HepG2 (cell line): ENCODE data around the gene NRSN2. TPM values are rescaled to one million over a fixed set of nuclear protein-coding genes. Genes with fewer than 3 reads are reported as not detected.

Experiments used
- CENPX ChIP-seq: sonication (generic); formaldehyde crosslinking; IDR thresholded peaks from 2 replicates; pipeline ENCODE4 v1.9.0; 2021; ENCODE audit warnings: mild to moderate bottlenecking, missing genetic modification reagents, moderate library complexity
- FOSL2 ChIP-seq: sonication (generic); formaldehyde crosslinking; IDR thresholded peaks from 2 replicates; pipeline ENCODE4 v1.4.0; 2020; ENCODE audit warnings: missing genetic modification reagents
- HBP1 ChIP-seq: IDR thresholded peaks from 2 replicates; pipeline ENCODE4 v1.6.1; 2016; ENCODE audit warnings: low read depth, control low read depth
- MZF1 ChIP-seq: sonication (generic); formaldehyde crosslinking; IDR thresholded peaks from 2 replicates; pipeline ENCODE4 v1.8.1; 2023; ENCODE audit warnings: mild to moderate bottlenecking, missing genetic modification reagents, borderline replicate concordance
- PBX2 ChIP-seq: IDR thresholded peaks from 2 replicates; pipeline ENCODE4 v1.6.1; 2016; ENCODE audit warnings: control low read depth
- POLR2G ChIP-seq: fragments of 200-400 bp; formaldehyde crosslinking; IDR thresholded peaks from 2 replicates; pipeline ENCODE4 v1.6.1; 2018; ENCODE audit warnings: mild to moderate bottlenecking, low read depth, low read length, moderate library complexity
- RAD21 ChIP-seq: fragments of 450-650 bp; formaldehyde crosslinking; IDR thresholded peaks from 2 replicates; pipeline ENCODE4 v1.5.0; 2020; ENCODE audit warnings: mild to moderate bottlenecking
- RBFOX2 ChIP-seq: fragments of 200-400 bp; formaldehyde crosslinking; IDR thresholded peaks from 2 replicates; pipeline ENCODE4 v1.6.1; 2017; ENCODE audit warnings: low read depth, mild to moderate bottlenecking, low read length
- TERF1 ChIP-seq: sonication (generic); formaldehyde crosslinking; IDR thresholded peaks from 2 replicates; pipeline ENCODE4 v1.8.0; 2022; ENCODE audit warnings: mild to moderate bottlenecking, missing genetic modification reagents, moderate library complexity
- ZNF484 ChIP-seq: sonication (generic); formaldehyde crosslinking; IDR thresholded peaks from 2 replicates; pipeline ENCODE4 v1.5.1; 2020; ENCODE audit warnings: mild to moderate bottlenecking, low read depth, missing genetic modification reagents, borderline replicate concordance
- ZNF598 ChIP-seq: sonication (generic); formaldehyde crosslinking; IDR thresholded peaks from 2 replicates; pipeline ENCODE4 v1.5.1; 2020; ENCODE audit warnings: mild to moderate bottlenecking, missing genetic modification reagents, borderline replicate concordance
- ZNF746 ChIP-seq: sonication (generic); formaldehyde crosslinking; IDR thresholded peaks from 2 replicates; pipeline ENCODE4 v1.8.0; 2022; ENCODE audit warnings: mild to moderate bottlenecking, missing genetic modification reagents
- ZNF782 ChIP-seq: sonication (generic); formaldehyde crosslinking; IDR thresholded peaks from 2 replicates; pipeline ENCODE4 v1.4.0; 2020; ENCODE audit warnings: missing genetic modification reagents, mild to moderate bottlenecking, borderline replicate concordance
- polyA plus RNA-seq, 8 experiments: library from polyadenylated mRNA; depleted of rRNA in 3 of 8; stranded (reverse) in 7 of 8; unstranded in 1 of 8; fragments of >200 nt; fragmentation: Illumina TruSeq in 4 of 8; extraction: Trizol in 4 of 8; gene quantifications; 2 replicates each; pipeline versions ENCODE4 v1.2.1 to v1.2.3, GENCODE V29; 2011 to 2016; ENCODE audit warnings: low read depth in 4 of 8, missing spikeins in 1 of 8, mixed read lengths in 1 of 8; ENCODE audit not compliant: insufficient read depth in 1 of 8
- total RNA-seq, 5 experiments: library from RNA; depleted of rRNA; stranded (reverse); fragments of >200 nt; fragmentation: Illumina TruSeq; extraction: Trizol; gene quantifications; 2 replicates each; pipeline ENCODE4 v1.2.3, GENCODE V29; 2016; ENCODE audit warnings: low read depth in 1 of 5
- TF ChIP-seq, protein P1 (sequence below): IDR thresholded peaks from 2 replicates; pipeline ENCODE4 v1.6.1; 2018; ENCODE audit warnings: missing genetic modification reagents, mild to moderate bottlenecking, missing compliant biosample characterization

The NRSN2 gene
- total and polyA plus RNA-seq, 2 of the 13 experiments (the other 11 are each of a cell fraction or from before 2014, with no cell fraction given), result 32.3 to 49.4 TPM

GRCh38 chr20:382291-383115 is 35.6 kb downstream of the NRSN2 start (continued):
- TF ChIP-seq ZNF484 (CRISPR knock-in tag) (no peak), PBX2 (CRISPR knock-in tag) (no peak), MZF1 (CRISPR knock-in tag) (peak; percentile 72; the same call in 1 of the 2 replicates), TERF1 (CRISPR knock-in tag) (0 out of 2 replicates have a peak, but pooled peaks have one; percentile 46), ZNF746 (CRISPR knock-in tag) (peak; percentile 69; the same call in 1 of the 2 replicates), CENPX (CRISPR knock-in tag) (no peak), ZNF782 (CRISPR knock-in tag) (peak; percentile 19; the same call in 1 of the 2 replicates), HBP1 (CRISPR knock-in tag) (peak; percentile 33), RAD21 (CRISPR knock-in tag) (peak; percentile 22), POLR2G (peak; percentile 50; the same call in 1 of the 2 replicates), RBFOX2 (peak; percentile 40), FOSL2 (CRISPR knock-in tag) (peak; percentile 38; the same call in 1 of the 2 replicates), ZNF598 (peak; percentile 16; the same call in 1 of the 2 replicates)
- TF ChIP-seq, protein P1, sequence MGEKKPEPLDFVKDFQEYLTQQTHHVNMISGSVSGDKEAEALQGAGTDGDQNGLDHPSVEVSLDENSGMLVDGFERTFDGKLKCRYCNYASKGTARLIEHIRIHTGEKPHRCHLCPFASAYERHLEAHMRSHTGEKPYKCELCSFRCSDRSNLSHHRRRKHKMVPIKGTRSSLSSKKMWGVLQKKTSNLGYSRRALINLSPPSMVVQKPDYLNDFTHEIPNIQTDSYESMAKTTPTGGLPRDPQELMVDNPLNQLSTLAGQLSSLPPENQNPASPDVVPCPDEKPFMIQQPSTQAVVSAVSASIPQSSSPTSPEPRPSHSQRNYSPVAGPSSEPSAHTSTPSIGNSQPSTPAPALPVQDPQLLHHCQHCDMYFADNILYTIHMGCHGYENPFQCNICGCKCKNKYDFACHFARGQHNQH (CRISPR knock-in tag), result peak; percentile 9; the same call in 1 of the 2 replicates
